ENCODE results near the gene NUP210L. TPM values are rescaled to one million over a fixed set of nuclear protein-coding genes. Genes with fewer than 3 reads are reported as not detected.

NUP210L gene
- total and polyA plus RNA-seq, 2 experiments from 2014 or later: 0.10 TPM; not detected in 1

- H3K27ac Mint-ChIP-seq: peak within 1 kb of the TSS; percentile 97
- Histone ChIP-seq H3K79me2 (replicated peaks; ENCODE audit: insufficient read depth) (peaks cover 34% of the 10 kb centered on the region), H2AFZ (no peak within 1 kb of the TSS), H3F3A (replicated peaks; ENCODE audit: low read depth) (peaks cover 27% of the 10 kb centered on the region; the same call in 1 of the 2 replicates), H3K36me3 (ENCODE audit: insufficient read depth) (no peaks in the 10 kb centered on the region; the same call in 1 of the 2 replicates), H3K4me3 (peak within 1 kb of the TSS; percentile 62), H3K4me1 (ENCODE audit: insufficient read depth) (peaks cover 29% of the 10 kb centered on the region), H3K4me2 (peak within 1 kb of the TSS; percentile 87), H3K9me2 (ENCODE audit: insufficient read depth) (no peaks in the 10 kb centered on the region), H3K27me3 (ENCODE audit: insufficient read depth) (no peaks in the 10 kb centered on the region), H4K20me1 (replicated peaks; ENCODE audit: insufficient read depth) (no peaks in the 10 kb centered on the region), H3K27ac (ENCODE audit: low read depth) (peak within 1 kb of the TSS; percentile 99)
- peak within 1 kb of the TSS; percentile 81 for H3K4me3 Mint-ChIP-seq
- peaks cover 22% of the 10 kb centered on the region for H3K4me1 Mint-ChIP-seq
- H3K27me3 Mint-ChIP-seq (ENCODE audit: insufficient read depth, low read depth, poor library complexity): peaks cover 17% of the 10 kb centered on the region
- H3K36me3 Mint-ChIP-seq (ENCODE audit: low read depth): peaks cover 31% of the 10 kb centered on the region
- TF ChIP-seq ZNF331 (CRISPR knock-in tag; IDR thresholded peaks at IDR 0.05; ENCODE audit: low read depth): no peak
- TF ChIP-seq POLR2AphosphoS5 (IDR thresholded peaks at IDR 0.05; ENCODE audit: low read depth): peak; percentile 98
- TF ChIP-seq ETS1 (IDR thresholded peaks at IDR 0.05): peak; percentile 32
- no peak for TF ChIP-seq NANOG (IDR thresholded peaks at IDR 0.05; ENCODE audit: borderline replicate concordance)
- TF ChIP-seq CTCF (conservative IDR thresholded peaks at IDR 0.05; ENCODE audit: low read depth in 2 of 2): peak; percentile 15 to 59; a peak in 2 of 4 replicates
- peak; percentile 45; the same call in 1 of the 2 replicates for TF ChIP-seq CREB1 (CRISPR knock-in tag; IDR thresholded peaks at IDR 0.05; ENCODE audit: low read depth)
- ATAC-seq (peak; percentile 74), DNase-seq (ENCODE audit: low spot score) (peak; percentile 99)
- peaks cover 4% of the 10 kb centered on the region; the same call in 1 of the 3 replicates for H3K9me3 Mint-ChIP-seq
Measured at GRCh38 chr1:153967107-153967999, 187.5 kb downstream of the NUP210L start, which contains the start of gene CREB3L4. TSS of gene CREB3L4 (plus strand) at chr1:153967902. CDS start at chr1:153968526, 624 bp downstream.

GRCh38 chr1:153963850-153964331 is 191.0 kb downstream of the NUP210L start:
- Histone ChIP-seq H2AFZ (no peak overlapping the region), H3F3A (replicated peaks; ENCODE audit: low read depth) (peaks cover 50% of the 10 kb centered on the region), H3K27me3 (ENCODE audit: insufficient read depth) (no peaks in the 10 kb centered on the region), H3K4me2 (peak overlapping the region; percentile 97), H3K9me2 (ENCODE audit: insufficient read depth) (no peaks in the 10 kb centered on the region), H4K20me1 (replicated peaks; ENCODE audit: insufficient read depth) (no peaks in the 10 kb centered on the region), H3K4me1 (ENCODE audit: insufficient read depth) (peaks cover 46% of the 10 kb centered on the region), H3K4me3 (peak overlapping the region; percentile 83), H3K79me2 (replicated peaks; ENCODE audit: insufficient read depth) (peaks cover 53% of the 10 kb centered on the region), H3K36me3 (ENCODE audit: insufficient read depth) (peaks cover 14% of the 10 kb centered on the region), H3K27ac (ENCODE audit: low read depth) (peak overlapping the region; percentile 100)
- H3K9me3 Mint-ChIP-seq: peaks cover 4% of the 10 kb centered on the region; the same call in 1 of the 3 replicates
- peak overlapping the region; percentile 81 for H3K4me3 Mint-ChIP-seq
- H3K27me3 Mint-ChIP-seq (ENCODE audit: insufficient read depth, low read depth, poor library complexity): peaks cover 21% of the 10 kb centered on the region
- DNase-seq (ENCODE audit: low spot score) (peak; percentile 95), ATAC-seq (peak; percentile 31)
- H3K27ac Mint-ChIP-seq: peak overlapping the region; percentile 96
- peaks cover 54% of the 10 kb centered on the region for H3K36me3 Mint-ChIP-seq (ENCODE audit: low read depth)
- TF ChIP-seq CTCF (conservative IDR thresholded peaks at IDR 0.05; ENCODE audit: low read depth in 2 of 2) (no peak), NANOG (IDR thresholded peaks at IDR 0.05; ENCODE audit: borderline replicate concordance) (no peak), EZH2phosphoT487 (IDR thresholded peaks at IDR 0.05; ENCODE audit: unreplicated experiment) (no peak), ZNF114 (CRISPR knock-in tag; IDR thresholded peaks at IDR 0.05) (no peak), EZH2 (IDR thresholded peaks at IDR 0.05; ENCODE audit: low read depth, unreplicated experiment) (no peak), ETS1 (IDR thresholded peaks at IDR 0.05) (peak; percentile 5; the same call in 1 of the 2 replicates), POLR2AphosphoS5 (IDR thresholded peaks at IDR 0.05; ENCODE audit: low read depth) (peak; percentile 16; the same call in 1 of the 2 replicates), CREB1 (CRISPR knock-in tag; IDR thresholded peaks at IDR 0.05; ENCODE audit: low read depth) (0 out of 2 replicates have a peak, but pooled peaks have one; percentile 13)
- H3K4me1 Mint-ChIP-seq: peaks cover 43% of the 10 kb centered on the region
